Effector memory CD4-positive, alpha-beta T cell (primary cell): Measurements from ENCODE around the gene MCF2L2.

Source experiments
- DNase-seq, 3 donors: peaks; one replicate each; pipeline ENCODE4 v3.0.0-alpha.2; 2020
- H3K27ac ChIP-seq: 2 replicates; pipeline ENCODE4 v1.7.0; 2013; ENCODE audit warnings: mild to moderate bottlenecking, low read length, moderate library complexity; ENCODE audit not compliant: insufficient read depth, poor library complexity, severe bottlenecking
- H3K27me3 ChIP-seq: replicated peaks from 2 replicates; pipeline ENCODE4 v1.7.0; 2013; ENCODE audit warnings: mild to moderate bottlenecking, low read length; ENCODE audit not compliant: insufficient read depth, control insufficient read depth, poor library complexity, severe bottlenecking
- H3K36me3 ChIP-seq: 2 replicates; pipeline ENCODE4 v1.7.0; 2013; ENCODE audit warnings: mild to moderate bottlenecking, low read length, moderate library complexity; ENCODE audit not compliant: control insufficient read depth, insufficient read depth
- H3K4me1 ChIP-seq: 2 replicates; pipeline ENCODE4 v1.7.0; 2013; ENCODE audit warnings: low read length, mild to moderate bottlenecking; ENCODE audit not compliant: control insufficient read depth, insufficient read depth, poor library complexity, severe bottlenecking
- H3K4me3 ChIP-seq: 2 replicates; pipeline ENCODE4 v1.7.0; 2013; ENCODE audit warnings: low read length, low read depth, mild to moderate bottlenecking; ENCODE audit not compliant: insufficient read depth, poor library complexity, severe bottlenecking
- H3K9me3 ChIP-seq: 2 replicates; pipeline ENCODE4 v1.7.0; 2013; ENCODE audit warnings: mild to moderate bottlenecking, low read length, moderate library complexity; ENCODE audit not compliant: control insufficient read depth

Gene MCF2L2

GRCh38 chr3:183217548-183218332 lies 210.7 kb downstream of the MCF2L2 start:
- no peak for DNase-seq
- no peaks in the 10 kb centered on the region for H3K4me1 ChIP-seq
- no peak overlapping the region for H3K27ac ChIP-seq
- no peaks in the 10 kb centered on the region for H3K27me3 ChIP-seq
- H3K36me3 ChIP-seq: peaks cover 3% of the 10 kb centered on the region
- no peaks in the 10 kb centered on the region for H3K9me3 ChIP-seq
- no peak overlapping the region for H3K4me3 ChIP-seq

GRCh38 chr3:183215591-183216202 lies 212.7 kb downstream of the MCF2L2 start:
- H3K27me3 ChIP-seq: no peaks in the 10 kb centered on the region
- H3K9me3 ChIP-seq: no peaks in the 10 kb centered on the region
- DNase-seq: no peak
- no peak overlapping the region for H3K27ac ChIP-seq
- H3K4me1 ChIP-seq: no peaks in the 10 kb centered on the region
- no peak overlapping the region for H3K4me3 ChIP-seq
- peaks cover 3% of the 10 kb centered on the region for H3K36me3 ChIP-seq

GRCh38 chr3:183214277-183214612 lies 214.2 kb downstream of the MCF2L2 start:
- no peak overlapping the region for H3K27ac ChIP-seq
- no peak for DNase-seq
- no peaks in the 10 kb centered on the region for H3K4me1 ChIP-seq
- H3K9me3 ChIP-seq: no peaks in the 10 kb centered on the region
- peaks cover 3% of the 10 kb centered on the region for H3K36me3 ChIP-seq
- no peak overlapping the region for H3K4me3 ChIP-seq
- no peaks in the 10 kb centered on the region for H3K27me3 ChIP-seq

- Histone ChIP-seq H3K27me3 (no peaks in the 10 kb centered on the region), H3K4me3 (no peak overlapping the region), H3K36me3 (peaks cover 3% of the 10 kb centered on the region), H3K9me3 (no peaks in the 10 kb centered on the region), H3K27ac (no peak overlapping the region), H3K4me1 (no peaks in the 10 kb centered on the region)
- no peak for DNase-seq
Observed at GRCh38 chr3:183213415-183214276, 214.8 kb downstream of the MCF2L2 start.

- Histone ChIP-seq H3K36me3 (peaks cover 3% of the 10 kb centered on the region), H3K9me3 (no peaks in the 10 kb centered on the region), H3K4me1 (no peaks in the 10 kb centered on the region), H3K27me3 (no peaks in the 10 kb centered on the region), H3K4me3 (no peak overlapping the region), H3K27ac (no peak overlapping the region)
- DNase-seq: no peak
Observed at GRCh38 chr3:183212565-183212964, 215.9 kb downstream of the MCF2L2 start.

GRCh38 chr3:183212096-183212495 lies 216.3 kb downstream of the MCF2L2 start:
- Histone ChIP-seq H3K36me3 (peaks cover 3% of the 10 kb centered on the region), H3K27ac (no peak overlapping the region), H3K4me3 (no peak overlapping the region), H3K27me3 (no peaks in the 10 kb centered on the region), H3K4me1 (no peaks in the 10 kb centered on the region), H3K9me3 (no peaks in the 10 kb centered on the region)
- DNase-seq: no peak

- Histone ChIP-seq H3K27me3 (no peaks in the 10 kb centered on the region), H3K4me3 (no peak overlapping the region), H3K36me3 (peaks cover 3% of the 10 kb centered on the region), H3K9me3 (no peaks in the 10 kb centered on the region), H3K27ac (no peak overlapping the region), H3K4me1 (no peaks in the 10 kb centered on the region)
- DNase-seq: no peak
Observed at GRCh38 chr3:183211352-183211751, 217.1 kb downstream of the MCF2L2 start.

- Histone ChIP-seq H3K27me3 (no peaks in the 10 kb centered on the region), H3K27ac (no peak overlapping the region), H3K4me3 (no peak overlapping the region), H3K4me1 (no peaks in the 10 kb centered on the region), H3K9me3 (no peaks in the 10 kb centered on the region), H3K36me3 (peaks cover 3% of the 10 kb centered on the region)
- no peak for DNase-seq
Observed at GRCh38 chr3:183210862-183211341, 217.5 kb downstream of the MCF2L2 start.

GRCh38 chr3:183210341-183210740 lies 218.1 kb downstream of the MCF2L2 start:
- no peaks in the 10 kb centered on the region for H3K9me3 ChIP-seq
- no peak overlapping the region for H3K4me3 ChIP-seq
- no peak overlapping the region for H3K27ac ChIP-seq
- no peaks in the 10 kb centered on the region for H3K4me1 ChIP-seq
- peaks cover 3% of the 10 kb centered on the region for H3K36me3 ChIP-seq
- H3K27me3 ChIP-seq: no peaks in the 10 kb centered on the region
- no peak for DNase-seq

- H3K9me3 ChIP-seq: no peaks in the 10 kb centered on the region
- H3K4me3 ChIP-seq: no peak overlapping the region
- no peaks in the 10 kb centered on the region for H3K27me3 ChIP-seq
- peaks cover 3% of the 10 kb centered on the region for H3K36me3 ChIP-seq
- H3K27ac ChIP-seq: no peak overlapping the region
- no peaks in the 10 kb centered on the region for H3K4me1 ChIP-seq
- no peak for DNase-seq
Observed at GRCh38 chr3:183208800-183209199, 219.6 kb downstream of the MCF2L2 start.
